NCI-H1417 (cell line): ENCODE results near the gene CREB3L4.
"Not testable (repeated sequence)": the region's sequence is repeated elsewhere in the genome, so short reads cannot be mapped to it uniquely, and the experiment has no call there.

Experiments used
- DNase-seq, 3 experiments: peaks; one replicate each; lab custom pipeline; 2025; lab: John Stamatoyannopoulos, UW

The CREB3L4 gene

DNA sequence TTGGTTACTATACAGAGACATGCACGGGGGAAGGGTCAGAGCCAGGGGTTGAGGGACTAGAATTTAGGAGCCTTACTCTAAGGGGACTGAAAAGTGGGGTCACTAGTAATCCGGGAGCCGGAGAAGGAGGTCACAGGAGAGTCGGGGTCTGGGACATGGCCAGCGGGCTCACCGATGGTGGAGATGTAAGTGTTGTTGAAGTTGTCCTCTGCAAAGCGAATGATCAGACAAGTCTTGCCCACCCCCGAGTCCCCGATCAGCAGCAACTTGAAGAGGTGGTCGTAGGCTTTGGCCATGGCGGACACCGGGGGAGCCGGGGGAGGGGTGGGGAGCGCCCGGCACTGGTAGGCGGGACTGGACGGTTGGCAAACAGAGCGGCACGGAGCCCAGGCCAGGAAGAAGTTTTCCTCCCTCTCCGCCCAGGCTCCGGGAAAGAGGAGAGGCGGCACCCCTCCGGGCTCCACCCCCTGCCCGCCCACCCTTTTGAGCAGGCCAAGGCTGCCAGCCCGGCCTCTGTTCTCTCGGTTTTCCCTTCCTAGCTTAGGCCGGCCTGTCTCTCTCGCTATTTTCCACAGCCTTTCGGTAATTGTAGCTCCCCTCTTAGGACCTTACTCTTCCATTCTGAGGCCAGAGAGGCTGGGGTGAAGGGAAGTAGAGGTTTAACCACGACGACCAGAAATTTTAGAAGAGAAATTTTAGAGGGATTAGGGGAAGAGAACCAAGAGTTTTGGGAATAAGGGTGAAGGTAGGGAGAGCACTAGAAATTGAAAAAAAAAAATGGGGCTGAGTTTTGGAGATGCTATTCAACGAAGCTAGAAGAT lies 18.4 kb downstream of the CREB3L4 start, which contains the start of gene RAB13:
TSS of gene RAB13 (minus strand) at position 399 of the 821 bp plus-strand sequence. CDS start at position 296, 103 bp downstream.
- peak in 2 of 3 experiments; percentile 79 to 88 for DNase-seq

DNA sequence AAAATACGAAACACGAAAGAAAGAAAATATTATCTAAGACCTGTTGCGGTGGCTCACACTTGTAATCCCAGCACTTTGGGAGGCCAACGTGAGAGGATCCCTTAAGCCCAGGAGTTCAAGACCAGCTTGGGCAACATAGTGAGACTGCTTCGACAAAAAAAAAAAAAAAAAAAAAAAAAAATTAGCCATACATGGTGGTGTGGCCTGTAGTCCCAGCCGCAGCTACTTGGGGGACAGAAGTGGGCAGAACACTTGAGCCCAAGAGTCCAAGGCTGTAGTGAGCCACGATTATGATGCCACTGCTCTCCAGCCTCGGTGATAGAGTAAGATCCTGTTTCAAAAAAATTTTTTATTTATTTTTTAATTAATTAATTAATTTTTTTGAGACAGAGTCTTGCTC lies 19.9 kb downstream of the CREB3L4 start:
- DNase-seq = no peak

DNA sequence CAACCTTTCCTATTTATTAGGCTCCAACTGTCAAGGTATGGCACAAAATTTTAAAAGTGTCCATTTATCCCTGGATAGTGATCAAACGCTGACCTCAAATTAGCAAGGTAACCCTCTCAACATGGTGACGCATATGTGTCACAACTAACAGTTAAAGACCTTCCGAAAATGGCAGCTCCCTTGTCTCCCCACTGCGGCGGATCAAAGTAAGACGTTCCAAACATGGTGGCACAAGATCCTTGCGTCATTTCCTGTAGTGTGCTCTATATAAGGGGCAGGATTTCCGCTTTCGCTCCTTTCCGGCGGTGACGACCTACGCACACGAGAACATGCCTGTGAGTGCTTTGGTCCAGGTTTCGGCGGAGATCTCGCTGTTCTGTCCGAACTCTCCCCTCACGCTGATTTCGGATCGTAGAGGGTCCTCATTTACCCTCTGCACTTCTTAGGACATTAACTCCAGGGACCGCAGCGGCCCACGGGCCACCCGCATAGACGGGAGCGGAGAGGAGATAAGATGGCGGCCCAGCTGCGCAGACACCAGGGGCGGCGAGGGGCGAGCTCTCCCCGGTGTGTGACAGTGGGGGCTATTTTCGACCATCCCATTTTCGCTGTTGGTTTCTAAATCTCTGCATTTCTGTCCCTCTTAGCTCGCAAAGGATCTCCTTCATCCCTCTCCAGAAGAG lies 22.9 kb downstream of the CREB3L4 start, which contains the start of gene RPS27:
TSS of gene RPS27 (plus strand) at position 295 of the 683 bp plus-strand sequence. CDS start at position 330, 35 bp downstream.
- peak; percentile 94 to 100 (median 99) for DNase-seq

DNA sequence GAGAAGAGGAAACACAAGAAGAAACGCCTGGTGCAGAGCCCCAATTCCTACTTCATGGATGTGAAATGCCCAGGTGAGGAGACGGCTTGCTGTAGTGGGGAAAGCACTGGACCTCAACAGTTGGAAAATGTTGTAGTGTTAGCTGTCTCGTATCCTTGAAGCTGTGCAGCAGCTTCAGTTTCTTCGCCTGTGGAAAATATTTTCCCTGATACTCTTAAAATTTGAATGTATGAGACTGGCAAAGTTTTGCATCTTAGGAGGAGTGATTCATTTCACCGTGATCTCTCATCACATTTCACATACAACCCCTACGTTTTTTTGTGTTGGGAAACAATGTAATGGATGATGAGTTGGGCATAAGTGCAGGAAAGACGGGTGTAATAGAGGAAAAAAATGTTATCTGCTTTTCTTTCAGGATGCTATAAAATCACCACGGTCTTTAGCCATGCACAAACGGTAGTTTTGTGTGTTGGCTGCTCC lies 23.5 kb downstream of the CREB3L4 start:
- DNase-seq = no peak

DNA sequence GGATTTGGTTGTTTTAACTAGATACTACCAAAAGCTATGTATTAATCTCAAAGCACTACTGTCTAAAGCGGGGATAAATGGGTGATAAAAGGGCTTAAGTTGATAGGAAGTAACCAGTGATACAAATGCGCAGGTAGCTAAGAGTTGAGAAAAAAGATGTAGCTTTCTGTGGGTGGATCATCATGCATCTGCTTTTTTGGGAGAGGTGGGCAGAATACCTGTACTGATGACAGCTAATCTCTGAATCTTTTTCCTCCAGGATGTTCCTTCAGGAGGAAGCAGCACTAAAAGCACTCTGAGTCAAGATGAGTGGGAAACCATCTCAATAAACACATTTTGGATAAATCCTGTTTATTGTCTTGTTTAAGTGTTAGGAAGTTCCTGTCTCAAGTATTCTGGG lies 24.1 kb downstream of the CREB3L4 start:
- DNase-seq = no peak

DNA sequence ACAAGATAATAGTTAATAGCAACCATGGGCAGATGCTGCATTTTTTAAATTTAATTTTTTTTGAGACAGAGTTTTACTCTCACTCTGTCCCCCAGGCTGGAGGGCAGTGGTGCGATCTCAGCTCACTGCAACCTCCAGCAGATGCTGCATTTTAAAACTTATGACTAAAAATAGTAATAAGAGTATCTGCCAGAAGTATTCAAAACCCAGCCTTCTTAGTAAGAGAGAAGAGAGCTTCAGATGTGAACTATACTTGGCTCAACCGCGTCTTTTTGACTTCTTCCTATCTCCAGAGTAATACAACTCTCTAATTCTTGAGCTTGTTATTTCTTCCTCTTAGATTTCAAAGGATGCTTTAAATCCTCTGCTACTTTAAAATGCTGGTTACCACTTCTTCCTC lies 27.5 kb downstream of the CREB3L4 start:
- no peak for DNase-seq

DNA sequence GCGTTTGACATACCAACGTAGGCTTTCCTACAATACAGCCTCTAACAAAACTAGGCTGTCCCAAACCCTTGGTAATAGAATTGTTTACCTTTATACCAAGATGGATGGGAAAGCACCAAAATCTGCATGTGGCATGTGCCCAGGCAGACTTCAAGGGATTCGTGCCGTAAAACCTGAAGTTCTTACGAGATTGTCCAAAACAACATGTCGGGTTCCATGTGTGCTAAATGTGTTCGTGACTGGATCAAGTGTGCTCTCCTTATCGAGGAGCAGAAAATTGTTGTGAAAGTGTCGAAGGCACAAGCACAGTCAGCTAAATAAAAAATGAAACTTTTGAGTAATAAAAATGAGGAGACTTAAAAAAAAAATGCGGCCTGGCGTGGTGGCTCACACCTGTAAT lies 27.9 kb downstream of the CREB3L4 start:
- DNase-seq = no peak

DNA sequence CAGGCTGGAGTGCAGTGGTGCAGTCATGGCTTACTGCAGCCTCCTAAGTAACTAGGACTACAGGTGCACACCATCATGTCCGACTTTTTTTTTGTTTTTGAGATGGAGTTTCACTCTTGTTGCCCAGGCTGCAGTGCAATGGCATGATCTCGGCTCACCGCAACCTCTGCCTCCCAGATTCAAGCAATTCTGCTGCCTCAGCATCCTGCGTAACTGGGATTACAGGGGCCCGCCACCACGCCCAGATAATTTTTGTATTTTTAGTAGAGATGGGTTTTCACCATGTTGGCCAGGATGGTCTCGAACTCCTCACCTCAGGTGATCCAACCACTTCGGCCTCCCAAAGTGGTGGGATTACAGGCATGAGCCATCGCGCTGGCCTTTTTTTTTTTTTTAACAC lies 29.2 kb downstream of the CREB3L4 start:
- not testable (repeated sequence) for DNase-seq

DNA sequence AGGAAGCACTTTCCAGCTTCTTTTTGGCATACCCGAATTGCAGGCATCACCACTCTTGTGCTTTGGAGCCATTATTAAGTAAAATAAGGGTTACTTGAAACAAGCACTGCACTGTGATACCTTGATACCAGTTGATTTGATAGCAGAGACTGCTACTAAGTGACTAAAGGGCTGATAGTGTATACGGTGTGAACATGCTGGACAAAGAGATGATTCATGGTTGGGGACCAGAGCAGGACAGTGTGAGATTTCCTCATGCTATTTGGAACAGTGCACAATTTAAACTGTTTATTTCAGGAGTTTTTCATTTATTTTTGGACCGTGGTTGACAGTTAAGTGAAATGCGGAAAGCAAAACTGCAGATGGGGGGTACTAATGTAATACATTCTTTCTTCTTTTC lies 32.7 kb downstream of the CREB3L4 start:
- DNase-seq = no peak

DNA sequence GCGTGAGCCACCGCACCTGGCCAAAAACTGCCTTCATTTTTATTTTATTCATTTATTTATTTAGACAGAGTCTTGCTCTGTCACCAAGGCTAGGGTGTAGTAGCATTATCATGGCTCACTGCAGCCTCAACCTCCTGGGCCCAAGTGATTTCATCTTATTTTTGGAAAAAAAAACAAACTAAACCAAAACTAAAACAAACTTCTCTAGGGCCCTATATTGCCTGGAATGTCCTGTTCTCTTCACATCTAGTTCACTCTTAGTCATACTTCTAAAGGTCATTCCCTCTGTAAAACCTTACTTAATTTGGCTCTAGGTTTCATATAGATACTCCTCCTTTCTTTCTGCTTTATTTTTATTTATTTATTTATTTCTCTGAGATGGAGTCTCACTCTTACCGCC lies 38.4 kb downstream of the CREB3L4 start:
- DNase-seq = no peak

DNA sequence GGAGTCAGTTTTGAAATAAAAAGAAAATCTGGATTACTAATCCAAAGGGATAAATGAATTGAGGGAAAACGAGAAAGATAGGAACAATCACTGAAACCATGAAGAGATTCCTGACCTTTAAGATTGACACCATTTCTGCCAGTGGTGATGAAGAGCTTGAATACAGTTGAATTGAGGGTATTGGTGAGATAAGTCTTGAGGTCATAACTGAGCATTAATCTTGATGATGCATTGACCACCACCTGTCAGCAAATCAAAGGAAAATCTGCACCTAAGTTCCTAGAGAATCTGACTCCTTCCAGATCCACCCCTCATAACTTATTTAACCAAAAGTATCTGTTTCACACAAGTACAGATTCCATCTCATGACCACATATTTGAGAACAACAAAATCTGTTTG lies 44.4 kb downstream of the CREB3L4 start:
- no peak for DNase-seq

DNA sequence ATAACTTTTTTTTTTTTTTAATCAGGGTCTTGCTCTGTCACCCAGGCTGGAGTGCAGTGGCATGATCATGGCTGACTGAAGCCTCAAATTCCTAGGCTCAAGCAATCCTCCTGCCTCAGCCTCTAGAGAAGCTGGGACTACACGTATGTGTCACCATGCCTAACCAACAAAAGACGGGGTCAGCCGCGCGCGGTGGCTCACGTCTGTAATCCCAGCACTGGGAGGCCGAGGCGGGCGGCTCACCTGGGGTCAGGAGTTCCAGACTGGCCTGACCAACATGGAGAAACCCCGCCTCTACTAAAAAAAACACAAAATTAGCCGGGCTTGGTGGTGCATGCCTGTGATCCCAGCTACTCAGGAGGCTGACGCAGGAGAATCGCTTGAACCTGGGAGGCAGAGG lies 44.8 kb downstream of the CREB3L4 start:
- DNase-seq = not testable (repeated sequence)

DNA sequence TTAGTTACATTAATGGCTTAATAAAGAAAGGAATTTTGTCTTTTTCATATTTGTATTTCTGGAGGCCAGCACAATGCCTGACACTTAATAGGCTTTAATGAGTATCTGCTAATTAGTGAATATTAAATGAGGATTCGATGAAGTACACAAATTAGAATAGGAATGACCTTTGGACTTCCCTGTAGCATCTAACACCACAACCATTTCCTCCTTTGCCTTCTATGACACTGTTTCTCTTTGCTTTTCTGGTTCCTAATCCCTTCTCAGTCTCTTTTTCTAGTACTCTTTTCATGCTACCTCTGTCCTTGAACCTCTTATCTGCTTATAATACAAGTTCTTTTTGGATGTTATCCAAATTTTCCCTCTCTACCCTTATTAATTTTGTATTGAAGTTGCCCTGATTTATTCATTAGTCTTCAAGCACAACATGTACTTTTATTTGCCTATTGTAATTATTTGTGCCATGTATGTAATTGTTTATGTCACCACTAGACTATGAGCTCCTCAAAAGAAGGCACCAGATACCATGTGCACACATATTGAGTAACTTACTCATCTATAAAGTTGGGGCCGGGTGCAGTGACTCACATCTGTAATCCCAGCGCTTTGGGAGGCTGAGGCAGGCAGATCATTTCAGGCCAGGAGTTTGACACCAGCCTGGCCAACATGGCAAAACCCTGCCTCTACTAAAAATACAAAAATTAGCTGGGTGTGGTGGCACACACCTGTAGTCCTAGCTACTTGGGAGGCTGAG lies 46.6 kb downstream of the CREB3L4 start:
- DNase-seq = no peak

DNA sequence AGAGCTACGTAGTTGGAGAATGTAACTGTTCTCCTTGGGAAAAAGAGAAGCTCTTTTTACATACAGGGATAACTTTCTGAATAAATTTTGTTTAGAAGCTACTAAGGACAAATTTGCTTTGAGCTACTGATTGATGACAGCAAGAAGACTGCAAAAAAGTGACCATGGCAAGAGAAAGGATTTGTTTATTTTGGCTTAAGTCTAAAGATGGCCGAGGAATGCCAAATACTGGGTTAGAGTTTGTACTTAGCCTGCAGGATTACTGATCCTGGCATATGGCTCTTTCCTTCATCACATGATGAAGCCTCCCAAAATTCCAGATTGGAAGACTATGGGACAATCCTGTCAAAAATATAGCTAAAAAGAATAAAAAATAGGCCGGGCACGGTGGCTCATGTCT lies 51.6 kb downstream of the CREB3L4 start:
- DNase-seq = no peak

DNA sequence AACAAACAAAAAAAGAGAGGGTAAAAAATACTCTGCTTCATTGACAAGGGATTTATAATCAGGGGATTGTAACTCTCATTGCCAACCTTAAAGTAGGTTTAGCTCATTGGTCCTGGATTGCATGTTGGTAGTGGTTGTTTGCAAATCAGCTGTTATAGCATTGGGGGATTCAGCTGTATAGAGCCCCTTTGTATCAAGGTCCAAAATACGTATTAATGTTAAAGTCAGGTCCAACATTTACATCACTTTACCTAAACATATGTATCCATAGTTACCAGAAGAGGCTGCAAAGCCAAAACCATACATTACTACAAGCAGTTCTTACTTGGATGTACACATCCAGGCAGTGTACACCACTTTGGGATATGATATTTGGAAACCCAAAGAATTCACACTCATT lies 52.2 kb downstream of the CREB3L4 start:
- DNase-seq = no peak
